ENCODE data around the gene SOX13. TPM values are rescaled to one million over a fixed set of nuclear protein-coding genes. Genes with fewer than 3 reads are reported as not detected.

Gene SOX13
- total and polyA plus RNA-seq, 9 of the 15 experiments (the other 6 are each of a cell fraction or from before 2014, with no cell fraction given), result 0.03 to 0.35 (median 0.06) TPM; not detected in 5

DNA sequence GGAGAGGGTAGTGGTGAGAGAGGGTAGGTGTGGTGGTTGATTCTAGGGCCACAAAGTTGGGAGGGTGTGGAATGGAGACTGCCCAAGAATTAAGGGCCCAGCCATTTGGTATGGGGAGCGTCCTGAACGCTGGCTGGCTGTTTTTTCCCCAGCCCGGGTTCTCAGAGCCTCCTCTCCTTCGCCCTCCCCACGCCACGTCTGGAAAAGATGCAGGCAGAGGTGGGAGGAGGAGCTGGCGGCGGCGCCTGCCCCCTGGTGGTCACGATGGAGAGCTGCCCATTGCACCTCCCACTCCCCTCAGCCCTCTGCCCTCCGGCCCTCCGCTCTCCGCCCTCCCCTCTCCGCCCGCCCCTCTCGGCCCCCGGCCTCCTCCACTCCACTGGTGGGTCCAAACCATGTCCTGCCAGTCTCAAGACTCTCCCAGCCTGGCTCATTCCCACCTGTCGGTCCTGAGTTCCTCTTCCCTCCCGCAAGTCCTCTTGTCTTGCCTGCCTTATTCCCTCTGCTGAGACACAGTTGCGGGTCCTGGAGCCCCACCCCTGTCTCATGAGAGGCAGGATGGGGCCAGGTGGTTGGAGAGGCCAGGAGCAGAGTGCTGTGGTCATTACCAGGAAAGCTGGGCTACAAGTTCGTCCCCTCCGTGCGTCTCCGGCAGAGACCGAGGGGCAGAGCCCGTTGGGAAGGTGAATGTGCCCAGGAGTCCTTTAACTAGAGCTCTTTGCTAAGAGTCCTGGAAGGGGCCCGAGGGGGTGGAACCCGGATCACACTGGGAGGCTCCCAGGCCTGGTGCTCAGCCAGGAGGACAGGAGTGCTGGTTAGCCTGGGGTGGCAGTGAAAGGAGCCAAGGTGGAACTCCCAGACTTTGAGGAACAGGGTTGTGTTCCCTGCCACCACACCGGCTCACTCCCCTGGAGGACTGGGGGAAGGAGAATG is 56.3 kb downstream of the SOX13 start (continued):
- TF ChIP-seq TCF3 (CRISPR knock-in tag; IDR thresholded peaks at IDR 0.05) (no peak), TEAD4 (IDR thresholded peaks at IDR 0.05; ENCODE audit: low read length) (no peak), TEAD4 (CRISPR knock-in tag; IDR thresholded peaks at IDR 0.05; ENCODE audit: borderline replicate concordance) (no peak), RCOR1 (IDR thresholded peaks at IDR 0.05; ENCODE audit: borderline replicate concordance in 1 of 2, low read depth in 2 of 2, low read length in 2 of 2) (no peak; a peak in 1 of 4 replicates), SMAD4 (CRISPR knock-in tag; conservative IDR thresholded peaks at IDR 0.05) (0 out of 2 replicates have a peak, but pooled peaks have one; percentile 20), RBM17 (IDR thresholded peaks at IDR 0.05; ENCODE audit: borderline replicate concordance, low read depth, low read length) (no peak), NFYB (IDR thresholded peaks at IDR 0.05; ENCODE audit: extremely low read depth, insufficient read length) (no peak), ZNF263 (CRISPR knock-in tag; IDR thresholded peaks at IDR 0.05; ENCODE audit: borderline replicate concordance) (no peak), VEZF1 (CRISPR knock-in tag; IDR thresholded peaks at IDR 0.05) (peak; percentile 54), L3MBTL2 (IDR thresholded peaks at IDR 0.05) (no peak), ZNF778 (CRISPR knock-in tag; IDR thresholded peaks at IDR 0.05) (no peak), ZEB2 (IDR thresholded peaks at IDR 0.05) (no peak), MYBL2 (IDR thresholded peaks at IDR 0.05; ENCODE audit: low read depth) (no peak), MYBL2 (CRISPR knock-in tag; IDR thresholded peaks at IDR 0.05; ENCODE audit: borderline replicate concordance) (no peak), FOXA3 (CRISPR knock-in tag; conservative IDR thresholded peaks at IDR 0.05 in 1 of 2, IDR thresholded peaks at IDR 0.05 in 1 of 2) (no peak), ZNF174 (CRISPR knock-in tag; IDR thresholded peaks at IDR 0.05) (no peak), ZBTB26 (CRISPR knock-in tag; IDR thresholded peaks at IDR 0.05) (no peak), CHAMP1 (IDR thresholded peaks at IDR 0.05) (no peak), CREM (IDR thresholded peaks at IDR 0.05; ENCODE audit: low read depth) (0 out of 2 replicates have a peak, but pooled peaks have one; percentile 29)
- TF ChIP-seq, protein P1, sequence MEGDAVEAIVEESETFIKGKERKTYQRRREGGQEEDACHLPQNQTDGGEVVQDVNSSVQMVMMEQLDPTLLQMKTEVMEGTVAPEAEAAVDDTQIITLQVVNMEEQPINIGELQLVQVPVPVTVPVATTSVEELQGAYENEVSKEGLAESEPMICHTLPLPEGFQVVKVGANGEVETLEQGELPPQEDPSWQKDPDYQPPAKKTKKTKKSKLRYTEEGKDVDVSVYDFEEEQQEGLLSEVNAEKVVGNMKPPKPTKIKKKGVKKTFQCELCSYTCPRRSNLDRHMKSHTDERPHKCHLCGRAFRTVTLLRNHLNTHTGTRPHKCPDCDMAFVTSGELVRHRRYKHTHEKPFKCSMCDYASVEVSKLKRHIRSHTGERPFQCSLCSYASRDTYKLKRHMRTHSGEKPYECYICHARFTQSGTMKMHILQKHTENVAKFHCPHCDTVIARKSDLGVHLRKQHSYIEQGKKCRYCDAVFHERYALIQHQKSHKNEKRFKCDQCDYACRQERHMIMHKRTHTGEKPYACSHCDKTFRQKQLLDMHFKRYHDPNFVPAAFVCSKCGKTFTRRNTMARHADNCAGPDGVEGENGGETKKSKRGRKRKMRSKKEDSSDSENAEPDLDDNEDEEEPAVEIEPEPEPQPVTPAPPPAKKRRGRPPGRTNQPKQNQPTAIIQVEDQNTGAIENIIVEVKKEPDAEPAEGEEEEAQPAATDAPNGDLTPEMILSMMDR (IDR thresholded peaks at IDR 0.05 in 2 of 3, conservative IDR thresholded peaks at IDR 0.05 in 1 of 3; ENCODE audit: insufficient read depth in 2 of 3, low read depth in 1 of 3, low read length in 3 of 3), result peak; percentile 78 to 92 (median 88)
